ENCODE data around the gene HOPX.

DNA sequence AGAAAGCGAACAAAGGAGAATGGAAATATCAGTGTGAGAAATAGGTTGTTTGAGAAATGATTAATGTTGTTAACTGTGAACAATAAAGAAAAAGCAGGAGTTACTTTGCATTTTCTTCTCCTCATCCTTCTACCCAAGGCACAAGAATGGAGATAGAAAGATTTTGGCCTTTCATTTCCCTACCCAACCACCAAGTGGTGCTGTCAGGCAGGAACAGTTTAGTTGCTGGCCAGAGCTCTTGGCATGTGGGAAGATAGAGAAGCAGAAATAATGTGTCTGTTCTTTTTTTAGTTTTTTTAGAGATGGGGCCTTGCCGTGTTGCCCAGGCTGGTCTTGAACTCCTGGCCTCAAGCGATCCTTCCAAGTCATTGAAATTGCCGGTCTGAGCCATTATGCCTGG, 12.8 kb downstream of the HOPX start:
- TF ChIP-seq, protein P1, sequence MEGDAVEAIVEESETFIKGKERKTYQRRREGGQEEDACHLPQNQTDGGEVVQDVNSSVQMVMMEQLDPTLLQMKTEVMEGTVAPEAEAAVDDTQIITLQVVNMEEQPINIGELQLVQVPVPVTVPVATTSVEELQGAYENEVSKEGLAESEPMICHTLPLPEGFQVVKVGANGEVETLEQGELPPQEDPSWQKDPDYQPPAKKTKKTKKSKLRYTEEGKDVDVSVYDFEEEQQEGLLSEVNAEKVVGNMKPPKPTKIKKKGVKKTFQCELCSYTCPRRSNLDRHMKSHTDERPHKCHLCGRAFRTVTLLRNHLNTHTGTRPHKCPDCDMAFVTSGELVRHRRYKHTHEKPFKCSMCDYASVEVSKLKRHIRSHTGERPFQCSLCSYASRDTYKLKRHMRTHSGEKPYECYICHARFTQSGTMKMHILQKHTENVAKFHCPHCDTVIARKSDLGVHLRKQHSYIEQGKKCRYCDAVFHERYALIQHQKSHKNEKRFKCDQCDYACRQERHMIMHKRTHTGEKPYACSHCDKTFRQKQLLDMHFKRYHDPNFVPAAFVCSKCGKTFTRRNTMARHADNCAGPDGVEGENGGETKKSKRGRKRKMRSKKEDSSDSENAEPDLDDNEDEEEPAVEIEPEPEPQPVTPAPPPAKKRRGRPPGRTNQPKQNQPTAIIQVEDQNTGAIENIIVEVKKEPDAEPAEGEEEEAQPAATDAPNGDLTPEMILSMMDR (IDR thresholded peaks at IDR 0.05; ENCODE audit: low read length), result peak; percentile 62
- TF ChIP-seq EZH2phosphoT487 (IDR thresholded peaks at IDR 0.05; ENCODE audit: low read length), result no peak
